GM13976 (cell line): ENCODE data around the gene RHBDF2.
"Not testable (repeated sequence)": the region's sequence is repeated elsewhere in the genome, so short reads cannot be mapped to it uniquely, and the experiment has no call there.

Experiments
- DNase-seq: peaks from one replicate; pipeline ENCODE4 v3.0.0; 2012; ENCODE audit warnings: low spot score
- in situ Hi-C: fragments of 300-500 bp; cut with MboI; formaldehyde crosslinking; loops from one replicate; pipeline ENCODE4 v1.12.0; 2022; ENCODE audit warnings: low sequenced_read_pairs, mixed read lengths, inconsistent platforms; ENCODE audit not compliant: unreplicated experiment
- TF ChIP-seq, protein P1 (sequence below): IDR thresholded peaks from 2 replicates; pipeline ENCODE4 v1.5.1; 2012; ENCODE audit warnings: borderline replicate concordance, mild to moderate bottlenecking; ENCODE audit not compliant: insufficient read depth; ENCODE audit errors: extremely low read depth, missing control alignments, control extremely low read depth

Gene RHBDF2

DNA sequence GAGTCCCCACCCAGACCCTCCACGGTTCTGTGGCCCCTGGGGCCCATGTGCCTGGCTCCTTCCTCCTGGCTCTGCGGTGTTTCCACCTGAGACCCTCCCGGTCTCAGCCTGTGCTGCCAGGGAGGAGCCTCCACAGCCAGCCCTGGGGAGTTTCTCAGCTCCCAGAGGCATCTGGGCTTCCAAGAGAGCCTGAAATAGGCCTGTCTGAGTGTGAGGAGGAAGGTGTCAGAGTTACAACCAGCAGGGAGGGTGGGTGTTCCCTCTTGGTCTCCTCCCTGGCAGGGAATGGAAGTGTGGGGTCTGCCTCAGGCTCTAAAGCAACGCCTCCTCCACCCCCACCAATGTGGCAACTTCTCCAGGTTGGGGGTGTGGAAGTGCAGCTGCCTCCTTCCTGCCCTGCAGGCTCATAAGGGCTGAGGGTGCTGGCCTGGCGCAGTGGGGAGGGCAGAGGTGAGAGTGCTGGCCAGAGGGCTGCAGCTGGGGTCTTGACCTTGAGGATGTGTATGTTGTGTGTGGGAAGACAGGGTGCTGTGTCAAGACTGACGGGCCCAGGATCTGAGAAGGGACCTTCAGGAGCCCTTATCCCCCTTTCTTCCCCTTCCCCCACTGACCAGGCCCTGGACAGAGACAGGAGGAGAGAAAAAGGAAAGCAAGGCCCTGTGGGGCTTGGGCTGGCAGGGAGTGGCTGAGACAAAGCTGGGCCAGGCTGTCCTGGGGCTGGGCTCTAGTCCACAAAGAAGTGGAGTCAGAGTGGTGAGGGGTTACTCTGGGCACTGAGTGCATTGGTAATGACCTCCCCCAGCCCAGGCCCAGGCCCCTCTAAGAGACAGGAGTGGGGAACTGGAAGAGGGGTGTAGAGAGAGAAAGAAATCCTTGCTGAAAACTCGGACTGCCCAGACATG is 33.9 kb upstream of the RHBDF2 start:
- TF ChIP-seq, protein P1, sequence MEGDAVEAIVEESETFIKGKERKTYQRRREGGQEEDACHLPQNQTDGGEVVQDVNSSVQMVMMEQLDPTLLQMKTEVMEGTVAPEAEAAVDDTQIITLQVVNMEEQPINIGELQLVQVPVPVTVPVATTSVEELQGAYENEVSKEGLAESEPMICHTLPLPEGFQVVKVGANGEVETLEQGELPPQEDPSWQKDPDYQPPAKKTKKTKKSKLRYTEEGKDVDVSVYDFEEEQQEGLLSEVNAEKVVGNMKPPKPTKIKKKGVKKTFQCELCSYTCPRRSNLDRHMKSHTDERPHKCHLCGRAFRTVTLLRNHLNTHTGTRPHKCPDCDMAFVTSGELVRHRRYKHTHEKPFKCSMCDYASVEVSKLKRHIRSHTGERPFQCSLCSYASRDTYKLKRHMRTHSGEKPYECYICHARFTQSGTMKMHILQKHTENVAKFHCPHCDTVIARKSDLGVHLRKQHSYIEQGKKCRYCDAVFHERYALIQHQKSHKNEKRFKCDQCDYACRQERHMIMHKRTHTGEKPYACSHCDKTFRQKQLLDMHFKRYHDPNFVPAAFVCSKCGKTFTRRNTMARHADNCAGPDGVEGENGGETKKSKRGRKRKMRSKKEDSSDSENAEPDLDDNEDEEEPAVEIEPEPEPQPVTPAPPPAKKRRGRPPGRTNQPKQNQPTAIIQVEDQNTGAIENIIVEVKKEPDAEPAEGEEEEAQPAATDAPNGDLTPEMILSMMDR = no peak
- DNase-seq = no peak
- in situ Hi-C loops = no loop called here

DNA sequence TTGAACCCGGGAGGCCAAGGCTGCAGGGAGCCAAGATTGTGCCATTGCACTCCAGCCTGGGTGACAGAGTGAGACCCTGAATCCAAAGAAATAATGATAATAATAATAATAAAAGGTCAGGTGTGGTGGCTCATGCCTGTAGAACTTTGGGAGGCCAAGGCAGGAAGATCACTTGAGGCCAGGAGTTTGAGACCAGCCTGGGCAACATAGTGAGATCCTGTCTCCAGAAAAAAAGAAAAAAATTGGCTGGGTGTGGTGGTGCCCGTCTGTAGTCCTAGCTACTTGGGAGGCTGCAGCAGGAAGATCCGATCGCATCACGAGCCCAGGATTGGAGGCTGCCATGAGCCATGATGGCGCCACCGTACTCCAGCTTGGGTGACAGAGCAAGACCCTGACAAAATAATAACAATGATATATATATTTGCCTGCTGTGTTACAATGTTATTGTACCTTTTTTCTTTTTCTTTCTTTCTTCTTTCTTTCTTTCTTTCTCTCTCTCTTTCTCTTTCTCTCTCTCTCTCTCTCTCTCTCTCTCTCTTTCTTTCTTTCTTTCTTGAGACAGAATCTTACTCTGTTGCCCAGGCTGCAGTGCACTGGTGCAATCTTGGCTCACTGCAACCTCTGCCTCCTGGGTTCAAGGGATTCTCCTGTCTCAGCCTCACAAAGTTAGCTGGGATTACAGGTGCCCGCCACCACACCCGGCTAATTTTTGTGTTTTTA is 32.6 kb upstream of the RHBDF2 start:
- in situ Hi-C loops, DNase-seq: not testable (repeated sequence)

DNA sequence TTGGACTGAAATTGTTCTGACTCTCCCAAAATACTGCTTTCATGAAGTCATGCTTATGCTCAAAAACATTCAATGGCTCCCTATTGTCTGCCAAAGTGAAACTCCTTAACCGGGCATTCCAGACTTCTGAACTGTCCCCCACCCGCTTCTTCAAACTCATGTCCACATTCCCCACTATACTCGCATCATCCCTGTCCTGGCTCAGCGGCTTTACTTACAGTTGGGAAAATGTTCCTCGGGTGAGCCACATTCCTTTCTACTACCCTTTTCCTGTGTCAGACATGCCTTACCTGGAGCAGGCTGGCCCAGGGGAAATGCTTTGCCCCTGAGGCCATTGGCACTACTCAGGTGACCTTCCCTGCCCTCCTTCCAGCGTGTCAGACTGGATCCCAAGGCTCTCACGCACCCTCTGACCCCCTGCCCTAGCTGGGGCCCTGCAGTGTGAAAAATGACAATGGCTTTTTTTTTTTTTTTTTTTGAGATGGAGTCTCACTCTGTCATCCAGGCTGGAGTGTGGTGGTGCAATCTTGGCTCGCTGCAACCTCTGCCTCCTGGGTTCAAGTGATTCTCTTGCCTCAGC is 30.9 kb upstream of the RHBDF2 start:
- TF ChIP-seq, protein P1 = no peak
- in situ Hi-C loops = no loop called here
- no peak for DNase-seq

DNA sequence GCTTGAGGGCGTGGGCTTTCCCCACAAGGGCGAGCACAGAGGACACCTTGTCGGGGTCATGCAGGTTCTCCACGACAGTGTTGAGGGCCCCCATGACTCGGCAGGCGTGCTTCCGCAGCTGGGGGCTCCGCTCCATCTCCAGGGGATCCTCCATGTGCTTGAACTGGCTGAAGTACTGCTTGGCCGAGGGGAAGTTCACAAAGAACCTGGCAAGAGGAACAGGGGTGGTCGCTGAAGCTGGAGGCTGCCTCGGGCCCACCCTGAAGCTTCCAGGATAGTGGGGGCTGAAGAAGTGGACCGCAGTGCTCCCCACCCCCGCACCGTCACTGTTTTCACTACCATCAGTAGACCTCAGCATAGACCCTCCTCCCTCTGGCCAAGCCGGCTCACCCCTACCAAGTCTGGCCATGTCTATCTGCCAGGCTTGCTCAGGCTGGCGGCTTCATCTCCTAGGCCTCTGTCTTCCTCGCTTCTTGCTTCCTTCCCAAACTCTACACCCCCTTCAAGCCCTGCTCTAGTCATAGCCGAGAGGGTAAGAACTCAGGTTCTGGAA is 30.3 kb upstream of the RHBDF2 start:
- TF ChIP-seq, protein P1 = no peak
- no peak for DNase-seq
- in situ Hi-C loops = no loop called here

DNA sequence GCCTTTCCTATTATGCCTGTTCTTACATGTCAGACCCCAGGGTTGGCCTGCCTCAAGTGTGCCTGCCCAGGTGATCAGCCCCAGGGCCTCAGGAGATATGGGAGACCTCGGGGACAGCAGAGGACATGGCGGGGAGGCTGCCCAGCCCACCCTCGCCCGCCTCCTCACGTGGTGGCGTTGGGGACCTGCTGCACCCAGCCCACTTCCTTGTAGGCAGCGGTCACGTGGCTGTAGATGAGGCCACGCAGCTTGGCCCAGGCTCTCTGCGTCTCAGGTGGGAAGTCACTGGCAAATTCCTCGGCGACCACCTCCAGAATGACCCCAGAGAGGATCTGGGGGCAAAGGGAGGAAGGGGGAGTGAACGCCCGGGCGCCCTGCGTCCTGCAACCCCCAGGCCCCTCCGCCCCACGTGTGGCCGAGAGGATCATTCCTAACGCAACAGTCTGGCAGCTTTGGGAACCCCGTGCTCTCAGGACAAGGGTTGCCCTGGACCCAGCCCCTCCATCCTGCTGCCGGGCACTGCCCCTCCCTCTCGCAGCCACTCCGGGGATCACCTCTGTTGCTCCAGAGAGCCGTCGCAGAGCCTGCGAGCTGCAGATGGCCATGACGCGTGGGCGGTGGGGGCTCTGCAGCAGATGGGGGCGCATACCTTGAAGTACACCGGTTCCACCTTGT is 29.7 kb upstream of the RHBDF2 start:
- TF ChIP-seq, protein P1 = no peak
- in situ Hi-C loops = no loop called here

DNA sequence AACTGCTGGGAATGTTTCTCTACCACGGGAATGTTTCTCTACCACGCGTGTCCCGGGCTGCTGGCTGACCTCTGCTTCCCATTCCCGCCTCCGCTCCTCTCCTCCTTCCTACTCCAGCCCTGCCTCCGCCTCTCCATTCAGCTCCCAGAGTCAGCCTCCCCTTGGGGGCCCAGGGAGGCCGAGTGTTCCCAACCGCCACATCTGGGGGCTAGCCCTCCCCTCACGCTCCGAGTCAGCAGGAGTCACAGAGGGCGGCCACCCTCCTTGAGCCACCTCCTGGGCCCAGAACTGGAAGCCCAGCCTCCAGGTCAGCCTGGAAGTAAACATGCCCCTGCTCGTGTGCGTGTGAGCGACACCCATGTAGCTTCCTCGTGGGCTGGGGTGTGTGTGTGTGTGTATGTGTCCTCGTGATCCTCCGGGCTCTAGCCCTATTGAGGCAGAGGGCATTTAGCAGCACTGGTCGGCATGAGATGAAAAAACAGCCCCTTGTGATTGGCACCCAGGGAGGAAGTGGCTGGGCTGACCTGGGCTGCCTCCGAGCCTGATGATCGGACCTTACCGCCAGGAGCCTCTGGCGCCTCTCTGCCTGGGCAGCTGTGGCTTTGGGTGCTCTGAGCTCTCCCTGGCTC is 29.0 kb upstream of the RHBDF2 start:
- no peak for DNase-seq
- in situ Hi-C loops = no loop called here
- TF ChIP-seq, protein P1 = no peak

More for the DNA sequence above, 29.7 kb upstream of the RHBDF2 start:
- DNase-seq = no peak
